ENCODE data around the gene ATG10. TPM values are rescaled to one million over a fixed set of nuclear protein-coding genes. Genes with fewer than 3 reads are reported as not detected.

The ATG10 gene
- polyA plus RNA-seq, 1 of the 3 experiments (the other 2 are of a cell fraction): 3.2 TPM

DNA sequence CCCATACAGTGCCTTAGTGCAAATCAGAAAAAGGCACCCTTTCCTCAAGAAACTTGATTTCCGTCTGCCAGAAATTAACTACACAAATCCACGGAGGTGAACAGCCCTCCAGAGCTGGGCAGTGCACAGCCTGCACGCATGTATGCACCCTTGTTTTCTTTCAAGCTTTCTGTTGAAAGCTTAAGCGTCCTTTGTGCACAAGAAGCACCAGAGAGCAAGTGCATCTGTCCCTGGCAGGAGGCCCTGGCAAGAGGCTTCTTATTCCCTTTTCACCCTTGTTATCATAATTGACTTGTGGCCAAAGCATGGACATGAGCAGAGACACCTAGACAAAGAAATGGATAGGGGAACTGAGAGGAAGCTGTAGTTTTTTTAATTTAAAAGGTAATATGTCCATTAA, 47.4 kb upstream of the ATG10 start:
- WGBS (ENCODE audit: low lambda C conversion rate): 59% methylated on average over 4 of the region's 4 CpGs
- H3K36me3 ChIP-seq (replicated peaks in 1 of 2; ENCODE audit: control insufficient read depth in 1 of 2, insufficient read depth in 2 of 2, low read length in 1 of 2): no peaks in the 10 kb centered on the region
- H3K4me2 ChIP-seq: no peak overlapping the region
- no peaks in the 10 kb centered on the region for H3K9me2 ChIP-seq
- peaks cover 0 to 7% of the 10 kb centered on the region in 2 experiments; a peak in 1 of 4 replicates for H3K4me1 ChIP-seq (ENCODE audit: control insufficient read depth in 1 of 2, insufficient read depth in 2 of 2, low read depth in 1 of 2, low read length in 1 of 2)
- ChIA-PET POLR2A (no interaction called here), CTCF (no interaction called here)
- no peak overlapping the region for H2AFZ ChIP-seq (ENCODE audit: low read depth)
- TF ChIP-seq EP300 (IDR thresholded peaks at IDR 0.05; ENCODE audit: borderline replicate concordance in 1 of 2, low read depth in 1 of 2, low read length in 1 of 2) (no peak), MEF2A (IDR thresholded peaks at IDR 0.05; ENCODE audit: borderline replicate concordance, low read depth) (no peak), RFX5 (IDR thresholded peaks at IDR 0.05; ENCODE audit: low read length) (no peak), YY1 (IDR thresholded peaks at IDR 0.05; ENCODE audit: low read depth) (no peak), FOSL2 (IDR thresholded peaks at IDR 0.05; ENCODE audit: borderline replicate concordance, low read depth) (no peak), RCOR1 (IDR thresholded peaks at IDR 0.05; ENCODE audit: low read length) (no peak), FOXJ3 (CRISPR knock-in tag; IDR thresholded peaks at IDR 0.05) (no peak), GATA2 (CRISPR knock-in tag; IDR thresholded peaks at IDR 0.05) (no peak), NFIC (IDR thresholded peaks at IDR 0.05; ENCODE audit: borderline replicate concordance) (no peak), TCF12 (IDR thresholded peaks at IDR 0.05) (no peak), NRF1 (IDR thresholded peaks at IDR 0.05; ENCODE audit: low read depth, low read length) (no peak), TAF1 (IDR thresholded peaks at IDR 0.05; ENCODE audit: borderline replicate concordance, low read depth, low read length) (no peak), EZH2phosphoT487 (IDR thresholded peaks at IDR 0.05; ENCODE audit: borderline replicate concordance, low read depth) (no peak), SMC3 (IDR thresholded peaks at IDR 0.05; ENCODE audit: low read depth, low read length) (no peak), MXI1 (IDR thresholded peaks at IDR 0.05; ENCODE audit: low read depth, low read length) (no peak), CHD2 (IDR thresholded peaks at IDR 0.05; ENCODE audit: low read length, partially characterized antibody) (no peak)
- TF ChIP-seq, protein P1, sequence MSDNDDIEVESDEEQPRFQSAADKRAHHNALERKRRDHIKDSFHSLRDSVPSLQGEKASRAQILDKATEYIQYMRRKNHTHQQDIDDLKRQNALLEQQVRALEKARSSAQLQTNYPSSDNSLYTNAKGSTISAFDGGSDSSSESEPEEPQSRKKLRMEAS (IDR thresholded peaks at IDR 0.05; ENCODE audit: low read depth): no peak
- TF ChIP-seq, protein P2, sequence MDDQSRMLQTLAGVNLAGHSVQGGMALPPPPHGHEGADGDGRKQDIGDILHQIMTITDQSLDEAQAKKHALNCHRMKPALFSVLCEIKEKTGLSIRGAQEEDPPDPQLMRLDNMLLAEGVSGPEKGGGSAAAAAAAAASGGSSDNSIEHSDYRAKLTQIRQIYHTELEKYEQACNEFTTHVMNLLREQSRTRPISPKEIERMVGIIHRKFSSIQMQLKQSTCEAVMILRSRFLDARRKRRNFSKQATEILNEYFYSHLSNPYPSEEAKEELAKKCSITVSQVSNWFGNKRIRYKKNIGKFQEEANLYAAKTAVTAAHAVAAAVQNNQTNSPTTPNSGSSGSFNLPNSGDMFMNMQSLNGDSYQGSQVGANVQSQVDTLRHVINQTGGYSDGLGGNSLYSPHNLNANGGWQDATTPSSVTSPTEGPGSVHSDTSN (IDR thresholded peaks at IDR 0.05): no peak
- TF ChIP-seq, protein P3, sequence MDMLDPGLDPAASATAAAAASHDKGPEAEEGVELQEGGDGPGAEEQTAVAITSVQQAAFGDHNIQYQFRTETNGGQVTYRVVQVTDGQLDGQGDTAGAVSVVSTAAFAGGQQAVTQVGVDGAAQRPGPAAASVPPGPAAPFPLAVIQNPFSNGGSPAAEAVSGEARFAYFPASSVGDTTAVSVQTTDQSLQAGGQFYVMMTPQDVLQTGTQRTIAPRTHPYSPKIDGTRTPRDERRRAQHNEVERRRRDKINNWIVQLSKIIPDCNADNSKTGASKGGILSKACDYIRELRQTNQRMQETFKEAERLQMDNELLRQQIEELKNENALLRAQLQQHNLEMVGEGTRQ (IDR thresholded peaks at IDR 0.05; ENCODE audit: borderline replicate concordance, low read depth, low read length): no peak
- TF ChIP-seq, protein P4, sequence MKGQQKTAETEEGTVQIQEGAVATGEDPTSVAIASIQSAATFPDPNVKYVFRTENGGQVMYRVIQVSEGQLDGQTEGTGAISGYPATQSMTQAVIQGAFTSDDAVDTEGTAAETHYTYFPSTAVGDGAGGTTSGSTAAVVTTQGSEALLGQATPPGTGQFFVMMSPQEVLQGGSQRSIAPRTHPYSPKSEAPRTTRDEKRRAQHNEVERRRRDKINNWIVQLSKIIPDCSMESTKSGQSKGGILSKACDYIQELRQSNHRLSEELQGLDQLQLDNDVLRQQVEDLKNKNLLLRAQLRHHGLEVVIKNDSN (IDR thresholded peaks at IDR 0.05; ENCODE audit: borderline replicate concordance, low read depth): no peak
- H3K79me2 ChIP-seq (ENCODE audit: insufficient read depth): no peaks in the 10 kb centered on the region
- no peaks in the 10 kb centered on the region for H4K20me1 ChIP-seq (ENCODE audit: insufficient read depth)
- H3F3A ChIP-seq (replicated peaks; ENCODE audit: insufficient read depth): no peaks in the 10 kb centered on the region
- H3K4me3 ChIP-seq (ENCODE audit: low read depth in 2 of 2, low read length in 1 of 2): no peak overlapping the region
- no peaks in the 10 kb centered on the region for H3K9me3 ChIP-seq
- H3K27ac ChIP-seq (ENCODE audit: low read depth in 2 of 2, low read length in 1 of 2): no peak overlapping the region
- H3K27me3 ChIP-seq (ENCODE audit: insufficient read depth): no peaks in the 10 kb centered on the region
- no peak overlapping the region for H3K9ac ChIP-seq
- DNase-seq: no peak
